Suprapubic skin (tissue), 4 donors: ENCODE measurements around the gene HMCN1. TPM values are rescaled to one million over a fixed set of nuclear protein-coding genes. Genes with fewer than 3 reads are reported as not detected.

ENCODE experiments used
- DNase-seq, 2 donors: peaks; one replicate each; pipeline ENCODE4 v3.0.0-alpha.2; 2019; ENCODE audit warnings: low spot score in 2 of 2
- H3K27ac ChIP-seq: fragments of 200-600 bp; sonication (generic); one replicate; pipeline ENCODE4 v1.5.1; 2019
- H3K27me3 ChIP-seq: fragments of 200-600 bp; sonication (generic); one replicate; pipeline ENCODE4 v1.5.1; 2019
- H3K36me3 ChIP-seq: fragments of 200-600 bp; sonication (generic); one replicate; pipeline ENCODE4 v1.5.1; 2019
- H3K4me1 ChIP-seq: fragments of 200-600 bp; sonication (generic); one replicate; pipeline ENCODE4 v1.5.1; 2019
- H3K4me3 ChIP-seq: fragments of 200-600 bp; sonication (generic); one replicate; pipeline ENCODE4 v1.5.1; 2019; ENCODE audit warnings: mild to moderate bottlenecking
- H3K9me3 ChIP-seq: fragments of 200-600 bp; sonication (generic); one replicate; pipeline ENCODE4 v1.5.1; 2019
- EP300 ChIP-seq: sonication (generic); formaldehyde crosslinking; IDR thresholded peaks from one replicate; pipeline ENCODE4 v1.6.1; 2017; ENCODE audit warnings: antibody characterized with exemption
- POLR2A ChIP-seq, 2 donors: fragments of 450-650 bp; IDR thresholded peaks; one replicate each; pipeline ENCODE4 v1.6.1; 2017; ENCODE audit warnings: antibody characterized with exemption in 2 of 2, mild to moderate bottlenecking in 2 of 2, moderate library complexity in 2 of 2
- POLR2AphosphoS5 ChIP-seq, 3 donors: sonication (generic); formaldehyde crosslinking; IDR thresholded peaks; one replicate each; pipeline ENCODE4 v1.6.1; 2017; ENCODE audit warnings: antibody characterized with exemption in 3 of 3
- WGBS: methylation state at CpG from one replicate; pipeline ENCODE4 v1.1.5; 2018; 5-methylcytosine and 5-hydroxymethylcytosine counted together
- total RNA-seq, 4 donors: library from RNA; depleted of rRNA; stranded (reverse); fragments of >200 nt; gene quantifications; one replicate each; pipeline ENCODE4 v1.1.0, GENCODE V29; 2016
- TF ChIP-seq, protein P1 (sequence below), 2 donors: fragments of 200-600 bp in 1 of 2; fragments of 450-650 bp in 1 of 2; sonication (generic) in 1 of 2; IDR thresholded peaks; one replicate each; pipeline ENCODE4 v1.5.1; 2016 to 2019; ENCODE audit warnings: antibody characterized with exemption in 2 of 2, mild to moderate bottlenecking in 1 of 2, moderate library complexity in 1 of 2

HMCN1 gene
- total RNA-seq, 4 donors from 2014 or later = 2.2 to 5.6 (median 3.7) TPM

DNA sequence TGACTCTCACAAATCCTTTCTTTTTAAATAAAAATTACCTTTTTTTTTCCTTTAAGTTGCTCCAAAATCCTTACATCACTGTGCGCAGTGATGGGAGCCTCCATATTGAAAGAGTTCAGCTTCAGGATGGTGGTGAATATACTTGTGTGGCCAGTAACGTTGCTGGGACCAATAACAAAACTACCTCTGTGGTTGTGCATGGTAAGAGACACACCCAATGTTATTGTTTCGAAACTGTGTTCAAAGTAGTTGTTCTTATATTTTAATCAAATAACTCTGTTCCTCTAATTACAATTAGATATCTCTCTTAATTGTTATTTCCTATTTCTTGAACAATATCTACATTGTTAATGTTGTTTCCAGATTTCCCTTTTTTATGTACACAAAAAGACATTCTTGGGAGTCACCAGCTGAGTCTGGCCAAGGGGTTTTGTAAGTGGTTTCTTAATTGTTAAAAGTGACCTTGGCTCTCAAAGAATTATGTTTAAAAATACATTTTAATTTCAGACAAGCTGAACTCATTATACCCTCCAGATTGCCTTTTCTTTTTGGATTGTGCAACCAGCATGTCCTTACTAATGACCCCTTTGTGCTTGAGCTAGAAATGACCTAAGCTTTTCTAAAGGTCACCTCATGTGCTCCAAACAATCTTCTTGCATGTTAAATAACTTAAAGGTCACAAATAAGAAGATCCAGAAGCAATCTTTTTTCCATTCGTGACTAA, 250.1 kb downstream of the HMCN1 start:
- 62% methylated on average over 4 of the region's 4 CpGs for WGBS
- DNase-seq = no peak
- no peaks in the 10 kb centered on the region for H3K9me3 ChIP-seq
- H3K27me3 ChIP-seq = no peaks in the 10 kb centered on the region
- no peaks in the 10 kb centered on the region for H3K36me3 ChIP-seq
- no peaks in the 10 kb centered on the region for H3K4me1 ChIP-seq
- no peak overlapping the region for H3K27ac ChIP-seq
- no peak overlapping the region for H3K4me3 ChIP-seq
- TF ChIP-seq, protein P1, sequence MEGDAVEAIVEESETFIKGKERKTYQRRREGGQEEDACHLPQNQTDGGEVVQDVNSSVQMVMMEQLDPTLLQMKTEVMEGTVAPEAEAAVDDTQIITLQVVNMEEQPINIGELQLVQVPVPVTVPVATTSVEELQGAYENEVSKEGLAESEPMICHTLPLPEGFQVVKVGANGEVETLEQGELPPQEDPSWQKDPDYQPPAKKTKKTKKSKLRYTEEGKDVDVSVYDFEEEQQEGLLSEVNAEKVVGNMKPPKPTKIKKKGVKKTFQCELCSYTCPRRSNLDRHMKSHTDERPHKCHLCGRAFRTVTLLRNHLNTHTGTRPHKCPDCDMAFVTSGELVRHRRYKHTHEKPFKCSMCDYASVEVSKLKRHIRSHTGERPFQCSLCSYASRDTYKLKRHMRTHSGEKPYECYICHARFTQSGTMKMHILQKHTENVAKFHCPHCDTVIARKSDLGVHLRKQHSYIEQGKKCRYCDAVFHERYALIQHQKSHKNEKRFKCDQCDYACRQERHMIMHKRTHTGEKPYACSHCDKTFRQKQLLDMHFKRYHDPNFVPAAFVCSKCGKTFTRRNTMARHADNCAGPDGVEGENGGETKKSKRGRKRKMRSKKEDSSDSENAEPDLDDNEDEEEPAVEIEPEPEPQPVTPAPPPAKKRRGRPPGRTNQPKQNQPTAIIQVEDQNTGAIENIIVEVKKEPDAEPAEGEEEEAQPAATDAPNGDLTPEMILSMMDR (IDR thresholded peaks at IDR 0.05) = no peak
- peak in 1 of 3 donors; percentile 27 for TF ChIP-seq POLR2AphosphoS5 (IDR thresholded peaks at IDR 0.05)

DNA sequence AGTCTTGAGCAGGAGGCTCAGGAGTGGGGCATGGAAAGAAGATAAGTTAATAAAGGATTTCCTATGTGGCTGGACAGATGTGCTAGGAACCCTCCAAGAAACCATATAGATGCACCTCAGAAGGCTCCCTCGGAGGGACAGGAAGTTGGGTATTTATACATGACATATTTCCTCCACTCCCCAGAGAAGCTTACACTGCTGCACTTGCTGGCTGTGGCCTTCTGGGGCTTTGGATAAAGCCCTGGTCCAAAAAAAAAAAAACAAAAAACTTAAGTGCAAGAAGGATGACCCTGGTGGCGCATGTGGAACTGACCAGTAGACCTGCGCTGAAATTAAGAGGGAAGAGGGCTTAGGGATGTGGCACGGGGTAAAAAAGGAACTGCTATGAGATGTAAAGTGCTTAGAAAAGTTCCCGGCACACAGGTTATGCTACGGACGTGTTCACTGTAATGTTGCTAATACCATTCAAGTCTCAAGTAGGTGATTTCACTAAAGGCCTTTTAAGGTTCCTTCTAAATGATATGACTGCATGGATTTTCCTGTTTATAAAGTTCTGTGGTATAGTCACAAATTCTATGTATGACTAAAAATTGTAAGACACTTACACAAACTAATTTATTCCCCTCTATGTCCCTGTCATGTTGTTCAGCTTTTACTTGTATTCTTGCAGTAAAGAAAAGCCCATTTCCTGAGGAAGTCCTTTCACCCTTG, 253.6 kb downstream of the HMCN1 start:
- no peak for DNase-seq
- Histone ChIP-seq H3K36me3 (no peaks in the 10 kb centered on the region), H3K4me1 (no peaks in the 10 kb centered on the region), H3K4me3 (no peak overlapping the region), H3K27ac (no peak overlapping the region), H3K9me3 (no peaks in the 10 kb centered on the region), H3K27me3 (no peaks in the 10 kb centered on the region)
- TF ChIP-seq, protein P1 (IDR thresholded peaks at IDR 0.05) = no peak
- TF ChIP-seq POLR2A (IDR thresholded peaks at IDR 0.05) = no peak
- TF ChIP-seq POLR2AphosphoS5 (IDR thresholded peaks at IDR 0.05) = no peak
- no peak for TF ChIP-seq EP300
- 78% methylated on average over 7 of the region's 7 CpGs for WGBS

DNA sequence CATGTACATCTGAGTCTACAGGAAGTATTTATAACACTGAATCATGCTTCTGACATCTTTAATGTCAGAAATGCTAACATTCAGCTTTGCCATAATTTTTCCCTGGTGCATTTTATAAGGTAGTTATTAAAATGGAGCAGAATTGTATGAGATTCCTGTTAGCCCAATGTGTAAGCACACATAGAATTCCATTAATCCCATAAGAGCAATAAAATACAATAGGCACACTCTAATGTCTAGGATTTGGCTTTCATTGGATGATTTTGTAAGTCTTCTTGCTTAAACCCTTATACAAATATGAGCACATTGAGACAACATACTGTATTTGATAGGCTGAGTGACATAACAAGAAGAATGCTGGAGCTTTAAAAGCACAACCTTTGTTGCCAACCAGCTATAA, 256.4 kb downstream of the HMCN1 start:
- no peak overlapping the region for H3K27ac ChIP-seq
- H3K9me3 ChIP-seq = no peaks in the 10 kb centered on the region
- H3K4me3 ChIP-seq = no peak overlapping the region
- no peak for TF ChIP-seq EP300
- TF ChIP-seq, protein P1 (IDR thresholded peaks at IDR 0.05) = no peak
- TF ChIP-seq POLR2AphosphoS5 (IDR thresholded peaks at IDR 0.05) = no peak
- TF ChIP-seq POLR2A (IDR thresholded peaks at IDR 0.05) = no peak
- H3K4me1 ChIP-seq = no peaks in the 10 kb centered on the region
- no peak for DNase-seq
- H3K27me3 ChIP-seq = no peaks in the 10 kb centered on the region
- H3K36me3 ChIP-seq = no peaks in the 10 kb centered on the region

DNA sequence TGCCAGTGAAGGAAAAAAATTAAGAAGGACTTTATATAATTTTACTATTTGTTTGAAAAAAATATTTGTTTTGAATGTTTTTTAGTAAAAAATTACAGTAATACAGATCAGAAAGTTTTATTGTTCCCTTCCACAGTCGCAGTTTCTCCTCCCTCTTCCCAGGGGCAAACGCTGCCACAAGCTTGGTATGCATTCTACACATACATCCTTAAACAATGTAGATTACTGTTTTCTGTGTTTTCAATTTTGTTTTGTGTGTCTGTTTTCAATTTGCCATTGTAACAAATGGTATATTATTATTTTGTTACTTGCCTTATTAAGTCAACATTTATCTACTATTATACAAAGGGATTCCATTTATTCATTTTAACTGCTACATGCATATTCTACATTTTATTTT, 257.1 kb downstream of the HMCN1 start:
- DNase-seq = no peak
- H3K27me3 ChIP-seq = no peaks in the 10 kb centered on the region
- WGBS = 78% methylated on average over 2 of the region's 2 CpGs

DNA sequence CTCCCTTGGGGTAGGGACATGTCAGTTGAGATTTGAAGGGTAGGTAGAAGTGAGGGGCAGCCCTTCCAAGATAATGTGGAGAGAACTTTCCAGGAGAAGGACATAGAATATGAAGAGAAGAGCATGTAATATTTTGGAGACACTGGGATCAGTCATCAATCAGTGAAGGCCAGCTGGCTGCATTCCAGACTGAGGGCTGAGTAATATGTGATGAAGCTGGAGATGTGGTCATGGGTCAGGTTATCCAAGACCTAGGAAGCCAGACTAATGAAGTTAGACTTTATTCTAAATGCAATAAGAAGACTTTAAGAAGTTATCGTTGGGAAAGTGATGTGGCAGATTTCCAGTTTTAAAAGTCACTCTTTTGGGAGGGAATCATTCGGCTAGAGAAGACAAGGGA, 262.0 kb downstream of the HMCN1 start:
- H3K4me3 ChIP-seq = no peak overlapping the region
- no peak overlapping the region for H3K27ac ChIP-seq
- no peak for DNase-seq
- H3K27me3 ChIP-seq = no peaks in the 10 kb centered on the region
- 74% methylated on average over 2 of the region's 2 CpGs for WGBS
- H3K36me3 ChIP-seq = no peaks in the 10 kb centered on the region
- no peak for TF ChIP-seq POLR2A (IDR thresholded peaks at IDR 0.05)
- TF ChIP-seq, protein P1 (IDR thresholded peaks at IDR 0.05) = no peak
- TF ChIP-seq POLR2AphosphoS5 (IDR thresholded peaks at IDR 0.05) = no peak
- TF ChIP-seq EP300 = no peak
- no peaks in the 10 kb centered on the region for H3K4me1 ChIP-seq
- H3K9me3 ChIP-seq = no peaks in the 10 kb centered on the region

More for the DNA sequence above, 257.1 kb downstream of the HMCN1 start:
- H3K4me3 ChIP-seq = no peak overlapping the region
- H3K36me3 ChIP-seq = no peaks in the 10 kb centered on the region
- H3K9me3 ChIP-seq = no peaks in the 10 kb centered on the region
- H3K4me1 ChIP-seq = no peaks in the 10 kb centered on the region
- no peak overlapping the region for H3K27ac ChIP-seq
- TF ChIP-seq EP300 (no peak), POLR2A (IDR thresholded peaks at IDR 0.05) (no peak)
